GM21381 (cell line): Measurements from ENCODE around the gene COL6A2.
"Not testable (repeated sequence)": the region's sequence is repeated elsewhere in the genome, so short reads cannot be mapped to it uniquely, and the experiment has no call there.

Experiments
- ATAC-seq: cut with Tn5 transposase; IDR thresholded peaks from one replicate; pipeline ENCODE4 v1.9.1; 2021; ENCODE audit warnings: mild to moderate bottlenecking, moderate library complexity; ENCODE audit not compliant: unreplicated experiment

The COL6A2 gene

GRCh38 chr21:46092811-46093667, 4.9 kb upstream of the COL6A2 start:
- no peak for ATAC-seq

- no peak for ATAC-seq
Observed at GRCh38 chr21:46093668-46094400, 4.1 kb upstream of the COL6A2 start.

GRCh38 chr21:46094401-46095082, 3.4 kb upstream of the COL6A2 start:
- no peak for ATAC-seq

- ATAC-seq = no peak
Observed at GRCh38 chr21:46095083-46095719, 2.7 kb upstream of the COL6A2 start.

- no peak for ATAC-seq
Observed at GRCh38 chr21:46095814-46096595, 1.9 kb upstream of the COL6A2 start.

- no peak for ATAC-seq
Observed at GRCh38 chr21:46096596-46097335, 1.1 kb upstream of the COL6A2 start.

- no peak for ATAC-seq
Observed at GRCh38 chr21:46098303-46099141, 610 bp downstream of the COL6A2 start.

- no peak for ATAC-seq
Observed at GRCh38 chr21:46099476-46099875, 1.6 kb downstream of the COL6A2 start.

GRCh38 chr21:46100020-46100419, 2.1 kb downstream of the COL6A2 start:
- ATAC-seq = no peak

GRCh38 chr21:46100426-46100825, 2.5 kb downstream of the COL6A2 start:
- no peak for ATAC-seq

GRCh38 chr21:46100906-46101305, 3.0 kb downstream of the COL6A2 start:
- ATAC-seq = no peak

- ATAC-seq = no peak
Observed at GRCh38 chr21:46104104-46104503, 6.2 kb downstream of the COL6A2 start.

GRCh38 chr21:46107376-46107775, 9.5 kb downstream of the COL6A2 start:
- not testable (repeated sequence) for ATAC-seq

- no peak for ATAC-seq
Observed at GRCh38 chr21:46108827-46109312, 11.0 kb downstream of the COL6A2 start.

- ATAC-seq = no peak
Observed at GRCh38 chr21:46109313-46110221, 11.7 kb downstream of the COL6A2 start.

GRCh38 chr21:46110499-46111192, 12.7 kb downstream of the COL6A2 start:
- ATAC-seq = no peak

GRCh38 chr21:46111193-46111571, 13.3 kb downstream of the COL6A2 start:
- no peak for ATAC-seq
